ENCODE results near the gene MYBPC2. TPM values are rescaled to one million over a fixed set of nuclear protein-coding genes. Genes with fewer than 3 reads are reported as not detected.

MYBPC2 gene
- total and polyA plus RNA-seq, 2 of the 4 experiments (the other 2 are of a cell fraction), result not detected

GRCh38 chr19:50464348-50464747 lies 31.7 kb downstream of the MYBPC2 start:
- Histone ChIP-seq H3K23ac (ENCODE audit: low read depth, low read length) (no peak overlapping the region), H3K9me3 (ENCODE audit: control insufficient read depth, insufficient read depth, low read length) (no peaks in the 10 kb centered on the region), H2AK5ac (ENCODE audit: low read depth, low read length) (no peak overlapping the region), H3K4ac (ENCODE audit: low read depth, low read length) (no peak overlapping the region), H4K8ac (ENCODE audit: low read depth in 2 of 2, low read length in 2 of 2) (no peak overlapping the region), H2BK20ac (ENCODE audit: low read depth, low read length) (no peak overlapping the region), H4K5ac (ENCODE audit: low read depth, low read length) (no peak overlapping the region), H3K27ac (ENCODE audit: insufficient read depth, low read length) (no peak overlapping the region), H3K27me3 (ENCODE audit: control insufficient read depth, insufficient read depth, low read length) (peaks cover 2% of the 10 kb centered on the region; the same call in 1 of the 2 replicates), H3K36me3 (ENCODE audit: control insufficient read depth, insufficient read depth, low read length) (no peaks in the 10 kb centered on the region), H2BK120ac (ENCODE audit: low read depth, low read length) (no peak overlapping the region), H3K9ac (ENCODE audit: low read depth, low read length) (no peak overlapping the region), H3K9me1 (ENCODE audit: insufficient read depth, low read length) (no peaks in the 10 kb centered on the region), H2BK15ac (ENCODE audit: low read depth, low read length) (no peak overlapping the region), H3K18ac (ENCODE audit: low read depth, low read length) (no peak overlapping the region), H3K79me1 (ENCODE audit: low read depth in 1 of 2, low read length in 2 of 2) (no peaks in the 10 kb centered on the region), H4K20me1 (ENCODE audit: insufficient read depth, low read length) (no peaks in the 10 kb centered on the region), H3K14ac (replicated peaks; ENCODE audit: low read depth, low read length) (no peak overlapping the region), H2BK5ac (ENCODE audit: low read depth, low read length, poor library complexity, severe bottlenecking) (no peak overlapping the region), H2AFZ (replicated peaks; ENCODE audit: low read length, poor library complexity) (peak overlapping the region; percentile 49), H3K4me2 (ENCODE audit: low read depth, low read length) (no peak overlapping the region), H3K4me1 (ENCODE audit: control insufficient read depth, insufficient read depth, low read length) (no peaks in the 10 kb centered on the region), H3K56ac (ENCODE audit: extremely low read depth, insufficient read depth, low read length) (no peak overlapping the region), H2AK9ac (replicated peaks; ENCODE audit: low read depth, low read length, poor library complexity) (no peak overlapping the region), H4K91ac (ENCODE audit: insufficient read depth, low read depth, low read length) (no peak overlapping the region), H3K4me3 (ENCODE audit: insufficient read depth, low read depth, low read length) (no peak overlapping the region)
- CTCF ChIA-PET, result no interaction called here
- intact Hi-C loops (cut with micrococcal nuclease) (no loop called here), dilution Hi-C loops (cut with HindIII; ENCODE audit: low sequenced_read_pairs, unreplicated experiment) (no loop called here), in situ Hi-C loops (cut with MboI; ENCODE audit: low sequenced_read_pairs) (loop anchor here (5.0 kb wide), 1 partner anchor 97 kb away; the partner anchor contains the start of gene NAPSA)
- WGBS, 2 experiments (ENCODE audit: extremely low coverage in 2 of 2, insufficient read length in 1 of 2), result 84% methylated on average over 10 of the region's 19 CpGs; no CpG with 5 or more reads in 1 of the 2 experiments
- ATAC-seq (ENCODE audit: low read depth), result no peak
- POLR2A ChIA-PET (ENCODE audit: unreplicated experiment), result no interaction called here
- no TSS peak for BruUV-seq (replicated peaks)
- no peak for DNase-seq
- TF ChIP-seq NFE2L2 (IDR thresholded peaks at IDR 0.05; ENCODE audit: low read depth, low read length), result no peak
- TF ChIP-seq MXI1 (IDR thresholded peaks at IDR 0.05; ENCODE audit: borderline replicate concordance, low read depth, low read length), result no peak
- no peak for TF ChIP-seq MAFK (IDR thresholded peaks at IDR 0.05; ENCODE audit: low read depth, low read length)
